Measurements from ENCODE around the gene LRP1B.

DNA sequence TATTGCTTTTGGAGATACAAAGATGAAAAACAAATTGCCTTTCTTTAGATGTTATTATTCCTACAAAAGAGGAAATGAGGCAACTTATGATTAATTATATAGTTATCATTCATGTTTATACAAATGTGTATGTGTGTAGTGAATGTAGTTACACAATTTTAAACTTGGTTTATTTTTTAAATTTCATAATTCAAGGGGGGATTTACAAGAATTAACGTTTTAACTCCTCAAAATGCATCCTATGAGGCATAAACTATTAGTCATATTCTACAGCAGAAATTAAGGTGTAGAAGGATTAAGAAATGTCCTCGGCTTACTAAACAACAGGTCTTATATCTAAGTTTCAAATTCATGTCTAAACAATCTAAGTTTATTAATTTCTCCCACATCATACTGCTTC lies 1545.8 kb downstream of the LRP1B start:
- no peak for TF ChIP-seq CTCF (IDR thresholded peaks at IDR 0.05; ENCODE audit: low read length)
- TF ChIP-seq EZH2phosphoT487 (IDR thresholded peaks at IDR 0.05; ENCODE audit: low read length): no peak
